ENCODE measurements around the gene ARL2BP.

The ARL2BP gene

GRCh38 chr16:57265850-57266530 is 20.9 kb downstream of the ARL2BP start:
- no peak for TF ChIP-seq CREB1 (IDR thresholded peaks at IDR 0.05; ENCODE audit: low read depth)
- TF ChIP-seq MAX (IDR thresholded peaks at IDR 0.05), result no peak
- TF ChIP-seq EP300 (IDR thresholded peaks at IDR 0.05; ENCODE audit: borderline replicate concordance), result peak; percentile 40; the same call in 1 of the 2 replicates
- no peak for TF ChIP-seq RAD21 (IDR thresholded peaks at IDR 0.05; ENCODE audit: low read depth)
- TF ChIP-seq EGR1 (IDR thresholded peaks at IDR 0.05), result no peak
- no peak for TF ChIP-seq FOXM1 (IDR thresholded peaks at IDR 0.05; ENCODE audit: borderline replicate concordance, low read depth)
- no peak for TF ChIP-seq YY1 (IDR thresholded peaks at IDR 0.05; ENCODE audit: low read depth)
- TF ChIP-seq ZBTB7A (IDR thresholded peaks at IDR 0.05; ENCODE audit: low read depth), result peak; percentile 97
- peak; percentile 49 for TF ChIP-seq TCF12 (IDR thresholded peaks at IDR 0.05; ENCODE audit: low read depth)
- peak; percentile 80 for TF ChIP-seq TEAD4 (IDR thresholded peaks at IDR 0.05)
- TF ChIP-seq NFIC (IDR thresholded peaks at IDR 0.05), result peak; percentile 86
- TF ChIP-seq CEBPB (IDR thresholded peaks at IDR 0.05), result no peak
- TF ChIP-seq USF1 (IDR thresholded peaks at IDR 0.05), result no peak
- no peak for TF ChIP-seq REST (IDR thresholded peaks at IDR 0.05; ENCODE audit: low read depth)
- TF ChIP-seq TAF1 (IDR thresholded peaks at IDR 0.05; ENCODE audit: low read depth), result no peak

GRCh38 chr16:57266531-57267260 is 21.6 kb downstream of the ARL2BP start:
- TF ChIP-seq FOXM1 (IDR thresholded peaks at IDR 0.05; ENCODE audit: borderline replicate concordance, low read depth) (no peak), MAX (IDR thresholded peaks at IDR 0.05) (peak; percentile 42), TCF12 (IDR thresholded peaks at IDR 0.05; ENCODE audit: low read depth) (no peak), NFIC (IDR thresholded peaks at IDR 0.05) (no peak), USF1 (IDR thresholded peaks at IDR 0.05) (peak; percentile 40; the same call in 1 of the 2 replicates)

GRCh38 chr16:57268804-57269800 is 24.0 kb downstream of the ARL2BP start:
- TF ChIP-seq CREB1 (IDR thresholded peaks at IDR 0.05; ENCODE audit: low read depth) (no peak), REST (IDR thresholded peaks at IDR 0.05; ENCODE audit: low read depth) (no peak), CEBPB (IDR thresholded peaks at IDR 0.05) (no peak), RAD21 (IDR thresholded peaks at IDR 0.05; ENCODE audit: low read depth) (no peak), YY1 (IDR thresholded peaks at IDR 0.05; ENCODE audit: low read depth) (no peak), TAF1 (IDR thresholded peaks at IDR 0.05; ENCODE audit: low read depth) (no peak), NFIC (IDR thresholded peaks at IDR 0.05) (no peak), FOXM1 (IDR thresholded peaks at IDR 0.05; ENCODE audit: borderline replicate concordance, low read depth) (no peak), TEAD4 (IDR thresholded peaks at IDR 0.05) (no peak), EP300 (IDR thresholded peaks at IDR 0.05; ENCODE audit: borderline replicate concordance) (no peak), MAX (IDR thresholded peaks at IDR 0.05) (no peak), TCF12 (IDR thresholded peaks at IDR 0.05; ENCODE audit: low read depth) (no peak)

- TF ChIP-seq RAD21 (IDR thresholded peaks at IDR 0.05; ENCODE audit: low read depth), result no peak
These were observed 25.4 kb downstream of the ARL2BP start for GRCh38 chr16:57270221-57271062.

Data from Ishikawa (cell line).